Measurements from ENCODE around the gene NXN. TPM values are rescaled to one million over a fixed set of nuclear protein-coding genes. Genes with fewer than 3 reads are reported as not detected.

NXN gene
- total RNA-seq, 2 donors from 2014 or later: 24.4 TPM

- DNase-seq: no peak
- 82 to 86% methylated on average over 10 of the region's 10 CpGs for WGBS, 2 donors
- no peak for ATAC-seq
- Histone ChIP-seq H3K27ac (no peak overlapping the region), H3K4me3 (no peak overlapping the region), H3K27me3 (no peaks in the 10 kb centered on the region), H3K4me1 (peaks cover 25% of the 10 kb centered on the region), H3K9me3 (no peaks in the 10 kb centered on the region), H3K36me3 (replicated peaks in 1 of 2; ENCODE audit: insufficient read depth in 1 of 2, low read depth in 2 of 2) (no peaks in the 10 kb centered on the region)
- TF ChIP-seq CTCF (IDR thresholded peaks at IDR 0.05): no peak
- intact Hi-C loops (cut with DNase I): no loop called here
These were observed 127.2 kb downstream of the NXN start for GRCh38 chr17:852349-852748.

GRCh38 chr17:851924-852323, 127.7 kb downstream of the NXN start:
- Histone ChIP-seq H3K4me3 (no peak overlapping the region), H3K4me1 (peaks cover 25% of the 10 kb centered on the region), H3K27ac (no peak overlapping the region), H3K36me3 (replicated peaks in 1 of 2; ENCODE audit: insufficient read depth in 1 of 2, low read depth in 2 of 2) (no peaks in the 10 kb centered on the region), H3K9me3 (no peaks in the 10 kb centered on the region), H3K27me3 (no peaks in the 10 kb centered on the region)
- no peak for ATAC-seq
- WGBS, 2 donors: 91 to 92% methylated on average over 13 of the region's 13 CpGs
- DNase-seq: no peak
- intact Hi-C loops (cut with DNase I): no loop called here
- TF ChIP-seq CTCF (IDR thresholded peaks at IDR 0.05) (no peak), POLR2A (IDR thresholded peaks at IDR 0.05) (no peak)

GRCh38 chr17:850851-851763, 128.5 kb downstream of the NXN start:
- Histone ChIP-seq H3K9me3 (no peaks in the 10 kb centered on the region), H3K4me1 (peaks cover 24% of the 10 kb centered on the region), H3K36me3 (replicated peaks in 1 of 2; ENCODE audit: insufficient read depth in 1 of 2, low read depth in 2 of 2) (no peaks in the 10 kb centered on the region), H3K4me3 (no peak overlapping the region), H3K27me3 (no peaks in the 10 kb centered on the region), H3K27ac (peak overlapping the region in 2 of 4 donors; percentile 9 to 15)
- WGBS, 2 donors: 86 to 93% methylated on average over 21 to 30 of the region's 30 CpGs
- TF ChIP-seq CTCF (IDR thresholded peaks at IDR 0.05) (no peak), POLR2A (IDR thresholded peaks at IDR 0.05) (no peak)
- ATAC-seq (no peak), DNase-seq (peak in 1 of 4 donors; percentile 14)
- intact Hi-C loops (cut with DNase I): no loop called here

GRCh38 chr17:850086-850850, 129.3 kb downstream of the NXN start:
- 63 to 64% methylated on average over 17 to 25 of the region's 25 CpGs for WGBS, 2 donors
- H3K27ac ChIP-seq: peak overlapping the region in 2 of 4 donors; percentile 9 to 15
- peak in 2 of 4 donors; percentile 8 to 56 for DNase-seq
- ATAC-seq: no peak
- peaks cover 15% of the 10 kb centered on the region for H3K4me1 ChIP-seq
- H3K36me3 ChIP-seq (replicated peaks in 1 of 2; ENCODE audit: insufficient read depth in 1 of 2, low read depth in 2 of 2): no peaks in the 10 kb centered on the region
- H3K27me3 ChIP-seq: no peaks in the 10 kb centered on the region
- intact Hi-C loops (cut with DNase I): no loop called here
- TF ChIP-seq CTCF (IDR thresholded peaks at IDR 0.05) (no peak), POLR2A (IDR thresholded peaks at IDR 0.05) (no peak)
- no peak overlapping the region for H3K4me3 ChIP-seq
- no peaks in the 10 kb centered on the region for H3K9me3 ChIP-seq
